ENCODE data around the gene TMEM43. TPM values are rescaled to one million over a fixed set of nuclear protein-coding genes. Genes with fewer than 3 reads are reported as not detected.

The TMEM43 gene
- polyA plus RNA-seq, 1 of the 3 experiments (the other 2 are of a cell fraction), result 105 TPM

DNA sequence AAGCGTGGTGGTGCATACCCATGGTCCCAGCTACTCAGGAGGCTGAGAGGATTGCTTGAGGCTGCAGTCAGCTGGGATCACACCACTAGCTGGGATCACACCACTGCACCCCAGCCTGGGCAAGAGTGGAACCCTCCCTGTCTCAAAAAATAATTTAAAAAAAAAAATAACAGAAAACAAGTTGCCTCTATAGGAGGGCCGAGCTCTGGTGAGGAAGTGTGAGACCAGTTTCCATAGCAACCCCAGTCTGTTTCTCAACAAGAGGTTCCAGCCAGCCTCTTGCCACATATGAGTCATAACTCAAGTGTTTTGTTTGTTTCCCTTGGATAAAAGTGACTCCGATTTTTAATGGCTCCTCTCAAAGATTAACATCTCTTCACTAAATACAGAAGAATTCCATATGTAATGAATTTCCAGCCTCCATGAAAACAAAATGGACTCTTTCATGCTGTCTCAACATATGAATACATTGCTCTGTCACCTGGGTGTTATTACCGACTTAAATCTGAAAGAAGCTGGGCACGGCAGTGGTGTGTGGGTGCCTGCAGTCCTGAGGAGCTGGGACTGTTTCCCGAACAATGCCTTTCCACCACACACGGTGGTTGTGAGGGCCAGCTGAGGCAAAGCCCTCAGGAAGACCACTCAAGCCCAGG is 19.7 kb downstream of the TMEM43 start (continued):
- TF ChIP-seq YY1 (IDR thresholded peaks at IDR 0.05; ENCODE audit: low read depth) (peak; percentile 80; the same call in 1 of the 2 replicates), POLR2AphosphoS5 (IDR thresholded peaks at IDR 0.05; ENCODE audit: low read depth, low read length) (0 out of 2 replicates have a peak, but pooled peaks have one; percentile 68), RFX5 (IDR thresholded peaks at IDR 0.05; ENCODE audit: low read length) (no peak), SMC3 (IDR thresholded peaks at IDR 0.05; ENCODE audit: low read depth, low read length) (no peak), GABPA (IDR thresholded peaks at IDR 0.05; ENCODE audit: low read depth) (no peak), FOXM1 (IDR thresholded peaks at IDR 0.05; ENCODE audit: low read depth) (no peak), RCOR1 (IDR thresholded peaks at IDR 0.05; ENCODE audit: low read length) (no peak), RXRA (IDR thresholded peaks at IDR 0.05; ENCODE audit: borderline replicate concordance, low read depth) (no peak), SIN3A (IDR thresholded peaks at IDR 0.05; ENCODE audit: borderline replicate concordance, low read depth, low read length) (0 out of 2 replicates have a peak, but pooled peaks have one; percentile 23)
- TF ChIP-seq, protein P1, sequence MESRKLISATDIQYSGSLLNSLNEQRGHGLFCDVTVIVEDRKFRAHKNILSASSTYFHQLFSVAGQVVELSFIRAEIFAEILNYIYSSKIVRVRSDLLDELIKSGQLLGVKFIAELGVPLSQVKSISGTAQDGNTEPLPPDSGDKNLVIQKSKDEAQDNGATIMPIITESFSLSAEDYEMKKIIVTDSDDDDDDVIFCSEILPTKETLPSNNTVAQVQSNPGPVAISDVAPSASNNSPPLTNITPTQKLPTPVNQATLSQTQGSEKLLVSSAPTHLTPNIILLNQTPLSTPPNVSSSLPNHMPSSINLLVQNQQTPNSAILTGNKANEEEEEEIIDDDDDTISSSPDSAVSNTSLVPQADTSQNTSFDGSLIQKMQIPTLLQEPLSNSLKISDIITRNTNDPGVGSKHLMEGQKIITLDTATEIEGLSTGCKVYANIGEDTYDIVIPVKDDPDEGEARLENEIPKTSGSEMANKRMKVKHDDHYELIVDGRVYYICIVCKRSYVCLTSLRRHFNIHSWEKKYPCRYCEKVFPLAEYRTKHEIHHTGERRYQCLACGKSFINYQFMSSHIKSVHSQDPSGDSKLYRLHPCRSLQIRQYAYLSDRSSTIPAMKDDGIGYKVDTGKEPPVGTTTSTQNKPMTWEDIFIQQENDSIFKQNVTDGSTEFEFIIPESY (IDR thresholded peaks at IDR 0.05; ENCODE audit: borderline replicate concordance, low read depth), result no peak

DNA sequence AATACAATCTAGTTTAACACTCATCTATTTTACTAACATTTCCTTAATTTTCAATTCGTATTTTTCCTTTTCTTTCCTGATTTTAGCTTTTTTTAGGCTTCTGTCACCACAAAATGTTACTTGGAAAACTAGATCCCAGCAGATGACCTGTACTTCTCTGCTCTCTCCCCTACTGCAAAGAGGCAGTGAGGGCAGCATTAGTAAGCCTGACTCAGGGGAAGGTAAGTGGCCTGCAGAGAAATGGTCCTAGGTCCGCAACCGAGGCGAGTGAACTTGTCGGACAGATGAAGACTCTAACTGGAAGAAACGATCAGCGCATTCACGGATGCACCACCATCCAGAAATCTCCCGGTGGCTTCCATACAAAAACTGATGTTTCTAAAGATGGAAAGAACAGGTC is 20.4 kb downstream of the TMEM43 start:
- no peaks in the 10 kb centered on the region for H4K20me1 ChIP-seq (ENCODE audit: insufficient read depth)
- H3K4me2 ChIP-seq, result peak overlapping the region; percentile 60
- no peaks in the 10 kb centered on the region for H3K9me3 ChIP-seq
- H3K9ac ChIP-seq, result peak overlapping the region; percentile 85
- H3K9me2 ChIP-seq, result no peaks in the 10 kb centered on the region
- H2AFZ ChIP-seq (ENCODE audit: low read depth), result no peak overlapping the region
- no peaks in the 10 kb centered on the region for H3K79me2 ChIP-seq (ENCODE audit: insufficient read depth)
- peaks cover 38% of the 10 kb centered on the region for H3F3A ChIP-seq (replicated peaks; ENCODE audit: insufficient read depth)
- H3K4me3 ChIP-seq (ENCODE audit: low read depth in 2 of 2, low read length in 1 of 2), result no peak overlapping the region
- H3K36me3 ChIP-seq (replicated peaks in 1 of 2; ENCODE audit: control insufficient read depth in 1 of 2, insufficient read depth in 2 of 2, low read length in 1 of 2), result peaks cover 18 to 60% of the 10 kb centered on the region in 2 experiments
- peaks cover 16 to 27% of the 10 kb centered on the region in 2 experiments for H3K4me1 ChIP-seq (ENCODE audit: control insufficient read depth in 1 of 2, insufficient read depth in 2 of 2, low read depth in 1 of 2, low read length in 1 of 2)
- CTCF ChIA-PET, result interaction anchor here (1.8 to 2.8 kb wide), 4 partner anchors 8 to 249 kb away, joined by 6 to 12 read pairs (median 7); partner anchors contain the start of gene CHCHD4
- TF ChIP-seq GABPA (IDR thresholded peaks at IDR 0.05; ENCODE audit: low read depth), result no peak
- peak overlapping the region; percentile 78 to 100 for H3K27ac ChIP-seq (ENCODE audit: low read depth in 2 of 2, low read length in 1 of 2)
- WGBS (ENCODE audit: low lambda C conversion rate), result 87% methylated on average over 9 of the region's 9 CpGs
- DNase-seq, result no peak
- POLR2A ChIA-PET, result interaction anchor here (0.9 to 1.3 kb wide), 3 partner anchors 20 to 83 kb away, joined by 3 to 5 read pairs (median 3); partner anchors contain the start of genes CHCHD4, LSM3, TMEM43 and XPC
- no peaks in the 10 kb centered on the region for H3K27me3 ChIP-seq (ENCODE audit: insufficient read depth)

DNA sequence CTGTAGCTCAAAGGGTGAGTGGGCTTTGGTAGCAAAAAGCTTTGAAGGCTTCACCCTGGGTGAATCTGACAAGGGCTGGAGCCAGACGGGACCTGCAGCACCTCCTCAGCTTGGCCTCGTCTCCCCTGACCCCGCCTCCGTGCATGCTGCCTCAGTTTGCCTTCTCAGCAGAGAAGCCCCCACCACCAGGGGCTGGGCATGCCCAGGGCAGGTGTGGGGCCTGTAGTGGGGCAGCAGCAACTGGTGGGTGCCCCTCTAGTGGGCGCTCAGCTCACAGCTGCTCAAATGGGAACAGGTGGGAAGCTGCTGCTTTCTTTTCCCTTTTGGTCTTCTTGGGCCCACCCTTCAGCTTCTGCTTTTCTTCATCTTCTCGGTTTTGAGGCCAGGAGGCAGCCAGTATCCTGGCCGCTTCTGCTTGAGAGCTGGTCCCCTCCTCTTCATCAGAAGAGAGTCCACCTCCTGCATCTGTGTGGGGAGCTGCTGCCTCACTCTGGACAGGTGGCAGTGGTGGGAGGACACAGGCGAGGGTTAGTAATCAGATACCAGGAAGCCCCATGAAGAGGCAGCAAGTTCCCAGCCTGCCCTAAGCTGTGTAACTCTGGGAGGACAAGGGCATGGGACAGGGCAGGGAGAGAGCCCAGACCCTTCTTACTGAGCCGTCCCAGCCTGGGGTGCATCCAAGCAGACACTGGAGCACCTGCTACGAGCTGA is 21.0 kb downstream of the TMEM43 start:
- H2AFZ ChIP-seq (ENCODE audit: low read depth), result no peak overlapping the region
- H3K4me3 ChIP-seq (ENCODE audit: low read depth in 2 of 2, low read length in 1 of 2), result no peak overlapping the region
- H3K9me2 ChIP-seq, result no peaks in the 10 kb centered on the region
- DNase-seq, result no peak
- no peak for TF ChIP-seq RCOR1 (IDR thresholded peaks at IDR 0.05; ENCODE audit: low read length)
- TF ChIP-seq, protein P1 (IDR thresholded peaks at IDR 0.05; ENCODE audit: borderline replicate concordance, low read depth), result no peak
- TF ChIP-seq MXI1 (IDR thresholded peaks at IDR 0.05; ENCODE audit: low read depth, low read length), result no peak
- TF ChIP-seq EP300 (IDR thresholded peaks at IDR 0.05; ENCODE audit: borderline replicate concordance in 1 of 2, low read depth in 1 of 2, low read length in 1 of 2), result no peak
- TF ChIP-seq, protein P2, sequence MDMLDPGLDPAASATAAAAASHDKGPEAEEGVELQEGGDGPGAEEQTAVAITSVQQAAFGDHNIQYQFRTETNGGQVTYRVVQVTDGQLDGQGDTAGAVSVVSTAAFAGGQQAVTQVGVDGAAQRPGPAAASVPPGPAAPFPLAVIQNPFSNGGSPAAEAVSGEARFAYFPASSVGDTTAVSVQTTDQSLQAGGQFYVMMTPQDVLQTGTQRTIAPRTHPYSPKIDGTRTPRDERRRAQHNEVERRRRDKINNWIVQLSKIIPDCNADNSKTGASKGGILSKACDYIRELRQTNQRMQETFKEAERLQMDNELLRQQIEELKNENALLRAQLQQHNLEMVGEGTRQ (IDR thresholded peaks at IDR 0.05; ENCODE audit: borderline replicate concordance, low read depth, low read length), result no peak
- TF ChIP-seq, protein P3, sequence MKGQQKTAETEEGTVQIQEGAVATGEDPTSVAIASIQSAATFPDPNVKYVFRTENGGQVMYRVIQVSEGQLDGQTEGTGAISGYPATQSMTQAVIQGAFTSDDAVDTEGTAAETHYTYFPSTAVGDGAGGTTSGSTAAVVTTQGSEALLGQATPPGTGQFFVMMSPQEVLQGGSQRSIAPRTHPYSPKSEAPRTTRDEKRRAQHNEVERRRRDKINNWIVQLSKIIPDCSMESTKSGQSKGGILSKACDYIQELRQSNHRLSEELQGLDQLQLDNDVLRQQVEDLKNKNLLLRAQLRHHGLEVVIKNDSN (IDR thresholded peaks at IDR 0.05; ENCODE audit: borderline replicate concordance, low read depth), result no peak
- TF ChIP-seq TAF1 (IDR thresholded peaks at IDR 0.05; ENCODE audit: borderline replicate concordance, low read depth, low read length), result no peak
- TF ChIP-seq SIN3A (IDR thresholded peaks at IDR 0.05; ENCODE audit: borderline replicate concordance, low read depth, low read length), result no peak
- no peaks in the 10 kb centered on the region for H3K79me2 ChIP-seq (ENCODE audit: insufficient read depth)
- H3K27ac ChIP-seq (ENCODE audit: low read depth in 2 of 2, low read length in 1 of 2), result peak overlapping the region; percentile 78 to 100
- peaks cover 16 to 27% of the 10 kb centered on the region in 2 experiments for H3K4me1 ChIP-seq (ENCODE audit: control insufficient read depth in 1 of 2, insufficient read depth in 2 of 2, low read depth in 1 of 2, low read length in 1 of 2)
- peak overlapping the region; percentile 60; the same call in 1 of the 2 replicates for H3K4me2 ChIP-seq
- CTCF ChIA-PET, result interaction anchor here (0.7 to 2.8 kb wide), 5 partner anchors 8 to 249 kb away, joined by 5 to 12 read pairs (median 6); partner anchors contain the start of gene CHCHD4
- peaks cover 15 to 60% of the 10 kb centered on the region in 2 experiments for H3K36me3 ChIP-seq (replicated peaks in 1 of 2; ENCODE audit: control insufficient read depth in 1 of 2, insufficient read depth in 2 of 2, low read length in 1 of 2)
- H3F3A ChIP-seq (replicated peaks; ENCODE audit: insufficient read depth), result peaks cover 38% of the 10 kb centered on the region
- POLR2A ChIA-PET, result interaction anchor here (0.9 to 1.3 kb wide), 3 partner anchors 21 to 83 kb away, joined by 3 to 5 read pairs (median 3); partner anchors contain the start of genes CHCHD4, LSM3, TMEM43 and XPC
- 90% methylated on average over 7 of the region's 10 CpGs for WGBS (ENCODE audit: low lambda C conversion rate)
- no peaks in the 10 kb centered on the region for H4K20me1 ChIP-seq (ENCODE audit: insufficient read depth)
- no peaks in the 10 kb centered on the region for H3K9me3 ChIP-seq
- peak overlapping the region; percentile 85 for H3K9ac ChIP-seq
- H3K27me3 ChIP-seq (ENCODE audit: insufficient read depth), result no peaks in the 10 kb centered on the region
